Smooth muscle cell (in vitro differentiated cells): ENCODE data around the gene TOX2. TPM values are rescaled to one million over a fixed set of nuclear protein-coding genes. Genes with fewer than 3 reads are reported as not detected.

Source experiments
- DNase-seq: peaks from one replicate; lab custom pipeline; 2025; ENCODE audit not compliant: unreplicated experiment; lab: John Stamatoyannopoulos, UW
- H2AFZ ChIP-seq: fragments of 200-600 bp; sonication (generic); 2 replicates; pipeline ENCODE4 v1.6.0; 2016; ENCODE audit warnings: antibody characterized with exemption, low read depth, mild to moderate bottlenecking
- H3F3A ChIP-seq: fragments of 200-600 bp; sonication (generic); 2 replicates; pipeline ENCODE4 v1.6.0; 2017; ENCODE audit warnings: antibody characterized with exemption, low read depth
- H3K27ac ChIP-seq: fragments of 200-600 bp; sonication (generic); 2 replicates; pipeline ENCODE4 v1.5.1; 2016; ENCODE audit warnings: low read depth, mild to moderate bottlenecking
- H3K27me3 ChIP-seq: fragments of 200-600 bp; sonication (generic); 2 replicates; pipeline ENCODE4 v1.6.1; 2016; ENCODE audit warnings: low read depth, mild to moderate bottlenecking
- H3K36me3 ChIP-seq: fragments of 200-600 bp; sonication (generic); 2 replicates; pipeline ENCODE4 v1.5.1; 2016; ENCODE audit warnings: low read depth
- H3K4me1 ChIP-seq: fragments of 200-600 bp; sonication (generic); 2 replicates; pipeline ENCODE4 v1.5.1; 2016; ENCODE audit warnings: low read depth
- H3K4me2 ChIP-seq: fragments of 200-600 bp; sonication (generic); 2 replicates; pipeline ENCODE4 v1.6.0; 2016; ENCODE audit warnings: mild to moderate bottlenecking
- H3K4me3 ChIP-seq: fragments of 200-600 bp; sonication (generic); 2 replicates; pipeline ENCODE4 v1.5.1; 2016; ENCODE audit warnings: mild to moderate bottlenecking
- H3K79me2 ChIP-seq: fragments of 200-600 bp; sonication (generic); 2 replicates; pipeline ENCODE4 v1.6.0; 2016; ENCODE audit warnings: low read depth, mild to moderate bottlenecking
- H3K9ac ChIP-seq: fragments of 200-600 bp; sonication (generic); 2 replicates; pipeline ENCODE4 v1.6.0; 2016; ENCODE audit warnings: low read depth
- H3K9me3 ChIP-seq: fragments of 200-600 bp; sonication (generic); replicated peaks from 2 replicates; pipeline ENCODE4 v1.5.1; 2016; ENCODE audit warnings: low read depth
- H4K20me1 ChIP-seq: fragments of 200-600 bp; sonication (generic); 2 replicates; pipeline ENCODE4 v1.6.0; 2016; ENCODE audit warnings: low read depth
- CTCF ChIP-seq: fragments of 200-600 bp; sonication (generic); IDR thresholded peaks from 2 replicates; pipeline ENCODE4 v1.5.1; 2017; ENCODE audit warnings: borderline replicate concordance, mild to moderate bottlenecking, antibody characterized with exemption; ENCODE audit not compliant: insufficient read depth, poor library complexity, severe bottlenecking
- WGBS: methylation state at CpG from one replicate; pipeline ENCODE4 v1.1.7; 2016; ENCODE audit warnings: low lambda C conversion rate; 5-methylcytosine and 5-hydroxymethylcytosine counted together
- polyA plus RNA-seq: library from polyadenylated mRNA; unstranded; fragments of >200 nt; fragmentation: Nextera tagmentation; extraction: Ambion mirVana; gene quantifications from 2 replicates; pipeline ENCODE4 v1.2.1, GENCODE V29; 2016
- total RNA-seq: library from RNA; depleted of rRNA; stranded (reverse); fragments of >200 nt; gene quantifications from 2 replicates; pipeline ENCODE4 v1.2.3, GENCODE V29; 2014

TOX2 gene
- total and polyA plus RNA-seq, 2 experiments from 2014 or later, result 1.1 to 3.8 TPM

- Histone ChIP-seq H3K79me2 (no peaks in the 10 kb centered on the region), H3K9me3 (no peaks in the 10 kb centered on the region), H3K9ac (no peak overlapping the region), H3K4me2 (no peak overlapping the region), H3K4me3 (no peak overlapping the region), H3F3A (no peaks in the 10 kb centered on the region), H4K20me1 (no peaks in the 10 kb centered on the region), H3K27me3 (no peaks in the 10 kb centered on the region), H3K36me3 (no peaks in the 10 kb centered on the region), H2AFZ (no peak overlapping the region), H3K4me1 (no peaks in the 10 kb centered on the region), H3K27ac (no peak overlapping the region)
- TF ChIP-seq CTCF, result no peak
- no peak for DNase-seq
- 100% methylated on average over 1 of the region's 1 CpG for WGBS
These were observed 74.2 kb downstream of the TOX2 start for GRCh38 chr20:43988867-43989266.

GRCh38 chr20:43991261-43991660, 76.6 kb downstream of the TOX2 start:
- no peak for TF ChIP-seq CTCF
- no peaks in the 10 kb centered on the region for H3K27me3 ChIP-seq

GRCh38 chr20:43991982-43992381, 77.3 kb downstream of the TOX2 start:
- Histone ChIP-seq H3K9ac (no peak overlapping the region), H3K27me3 (no peaks in the 10 kb centered on the region), H3K4me3 (no peak overlapping the region), H3F3A (no peaks in the 10 kb centered on the region), H3K9me3 (no peaks in the 10 kb centered on the region), H2AFZ (no peak overlapping the region), H3K27ac (no peak overlapping the region), H3K36me3 (no peaks in the 10 kb centered on the region), H3K79me2 (no peaks in the 10 kb centered on the region), H3K4me2 (no peak overlapping the region), H3K4me1 (no peaks in the 10 kb centered on the region), H4K20me1 (no peaks in the 10 kb centered on the region)
- no peak for TF ChIP-seq CTCF
- DNase-seq, result no peak
- 87% methylated on average over 11 of the region's 11 CpGs for WGBS

More at GRCh38 chr20:43991261-43991660, 76.6 kb downstream of the TOX2 start:
- 91% methylated on average over 5 of the region's 5 CpGs for WGBS
- Histone ChIP-seq H3K4me2 (no peak overlapping the region), H3K36me3 (no peaks in the 10 kb centered on the region), H3F3A (no peaks in the 10 kb centered on the region), H4K20me1 (no peaks in the 10 kb centered on the region), H3K27ac (no peak overlapping the region), H2AFZ (no peak overlapping the region), H3K4me3 (no peak overlapping the region), H3K4me1 (no peaks in the 10 kb centered on the region), H3K9me3 (no peaks in the 10 kb centered on the region), H3K9ac (no peak overlapping the region), H3K79me2 (no peaks in the 10 kb centered on the region)
- DNase-seq, result no peak

- no peaks in the 10 kb centered on the region for H3K9me3 ChIP-seq
- H3K36me3 ChIP-seq, result no peaks in the 10 kb centered on the region
- no peaks in the 10 kb centered on the region for H3K4me1 ChIP-seq
- H3K27ac ChIP-seq, result no peak overlapping the region
- H3K9ac ChIP-seq, result no peak overlapping the region
- no peaks in the 10 kb centered on the region for H3K79me2 ChIP-seq
- H3K4me2 ChIP-seq, result no peak overlapping the region
- peaks cover 5% of the 10 kb centered on the region for H3K27me3 ChIP-seq
- no peaks in the 10 kb centered on the region for H3F3A ChIP-seq
- no peaks in the 10 kb centered on the region for H4K20me1 ChIP-seq
- WGBS, result 94% methylated on average over 10 of the region's 10 CpGs
- H2AFZ ChIP-seq, result no peak overlapping the region
- no peak for TF ChIP-seq CTCF
- no peak for DNase-seq
- no peak overlapping the region for H3K4me3 ChIP-seq
These were observed 78.2 kb downstream of the TOX2 start for GRCh38 chr20:43992885-43993284.
